H1 (cell line): ENCODE measurements around the gene ATXN2. TPM values are rescaled to one million over a fixed set of nuclear protein-coding genes. Genes with fewer than 3 reads are reported as not detected.

Source experiments
- CHD7 ChIP-seq: fragments of 300-600 bp; sonication (generic); IDR thresholded peaks from 2 replicates; pipeline ENCODE4 v1.7.1; 2012; ENCODE audit warnings: low read length, moderate library complexity, mild to moderate bottlenecking, inconsistent platforms; ENCODE audit not compliant: insufficient replicate concordance
- ZNF274 ChIP-seq: IDR thresholded peaks from 2 replicates; pipeline ENCODE4 v1.7.0; 2012; ENCODE audit warnings: low read length, borderline replicate concordance; ENCODE audit errors: extremely low read depth
- polyA plus RNA-seq, 7 experiments: library from polyadenylated mRNA; depleted of rRNA in 3 of 7; stranded (reverse) in 5 of 7; unstranded in 2 of 7; fragments of >200 nt in 5 of 7; fragments of 200-250 nt in 2 of 7; gene quantifications; 1 replicate in 5 of 7; 2 replicates in 1 of 7; 4 replicates in 1 of 7; pipeline versions ENCODE4 v1.2.1 to v1.2.3, GENCODE V29; 2011 to 2013; ENCODE audit warnings: missing spikeins in 2 of 7, mixed read lengths in 2 of 7
- total RNA-seq: library from RNA; stranded (reverse); fragmentation: NEBNext Ultra II Directional; extraction: Animal tissue kit (Norgen Biotek cat#: 25700); gene quantifications from 2 replicates; pipeline ENCODE4 v1.2.1, GENCODE V29; 2021

ATXN2 gene
- total and polyA plus RNA-seq, 2 of the 8 experiments (the other 6 are each of a cell fraction or from before 2014, with no cell fraction given), result 46.6 to 80.7 TPM

GRCh38 chr12:111451232-111451631 is 147.9 kb downstream of the ATXN2 start (continued):
- no peak for TF ChIP-seq CHD7
- TF ChIP-seq ZNF274, result no peak
